Measurements from ENCODE around the gene CDH16. TPM values are rescaled to one million over a fixed set of nuclear protein-coding genes. Genes with fewer than 3 reads are reported as not detected.

The CDH16 gene
- total RNA-seq, 1 donor from 2014 or later: not detected

GRCh38 chr16:66943426-66944053 is 24.9 kb upstream of the CDH16 start:
- peaks cover 4% of the 10 kb centered on the region for H3K27me3 Mint-ChIP-seq (ENCODE audit: unreplicated experiment)
- H3K9me3 Mint-ChIP-seq (ENCODE audit: unreplicated experiment): peaks cover 1% of the 10 kb centered on the region
- TF ChIP-seq CTCF (IDR thresholded peaks at IDR 0.05; ENCODE audit: partially characterized antibody, unreplicated experiment): no peak
- no peak for DNase-seq
- H3K4me3 Mint-ChIP-seq (ENCODE audit: unreplicated experiment): no peak overlapping the region
- no peaks in the 10 kb centered on the region for H3K36me3 Mint-ChIP-seq (ENCODE audit: unreplicated experiment)
- peaks cover 6% of the 10 kb centered on the region for H3K4me1 Mint-ChIP-seq (ENCODE audit: low read depth, unreplicated experiment)
- H3K27ac Mint-ChIP-seq (ENCODE audit: unreplicated experiment): no peak overlapping the region

- no peaks in the 10 kb centered on the region for H3K36me3 Mint-ChIP-seq (ENCODE audit: unreplicated experiment)
- H3K9me3 Mint-ChIP-seq (ENCODE audit: unreplicated experiment): peaks cover 1% of the 10 kb centered on the region
- no peak for DNase-seq
- no peak overlapping the region for H3K4me3 Mint-ChIP-seq (ENCODE audit: unreplicated experiment)
- peaks cover 4% of the 10 kb centered on the region for H3K27me3 Mint-ChIP-seq (ENCODE audit: unreplicated experiment)
- no peak overlapping the region for H3K27ac Mint-ChIP-seq (ENCODE audit: unreplicated experiment)
- H3K4me1 Mint-ChIP-seq (ENCODE audit: low read depth, unreplicated experiment): peaks cover 4% of the 10 kb centered on the region
- TF ChIP-seq CTCF (IDR thresholded peaks at IDR 0.05; ENCODE audit: partially characterized antibody, unreplicated experiment): no peak
These were observed 24.3 kb upstream of the CDH16 start for GRCh38 chr16:66942981-66943380.

GRCh38 chr16:66940236-66940635 is 21.6 kb upstream of the CDH16 start:
- H3K4me1 Mint-ChIP-seq (ENCODE audit: low read depth, unreplicated experiment): no peaks in the 10 kb centered on the region
- H3K9me3 Mint-ChIP-seq (ENCODE audit: unreplicated experiment): peaks cover 1% of the 10 kb centered on the region
- H3K36me3 Mint-ChIP-seq (ENCODE audit: unreplicated experiment): no peaks in the 10 kb centered on the region
- no peak for DNase-seq
- H3K27me3 Mint-ChIP-seq (ENCODE audit: unreplicated experiment): no peaks in the 10 kb centered on the region
- H3K4me3 Mint-ChIP-seq (ENCODE audit: unreplicated experiment): no peak overlapping the region
- no peak for TF ChIP-seq CTCF (IDR thresholded peaks at IDR 0.05; ENCODE audit: partially characterized antibody, unreplicated experiment)
- H3K27ac Mint-ChIP-seq (ENCODE audit: unreplicated experiment): no peak overlapping the region

- no peak overlapping the region for H3K27ac Mint-ChIP-seq (ENCODE audit: unreplicated experiment)
- no peak for DNase-seq
- no peaks in the 10 kb centered on the region for H3K36me3 Mint-ChIP-seq (ENCODE audit: unreplicated experiment)
- H3K27me3 Mint-ChIP-seq (ENCODE audit: unreplicated experiment): peaks cover 3% of the 10 kb centered on the region
- H3K9me3 Mint-ChIP-seq (ENCODE audit: unreplicated experiment): peaks cover 3% of the 10 kb centered on the region
- H3K4me1 Mint-ChIP-seq (ENCODE audit: low read depth, unreplicated experiment): no peaks in the 10 kb centered on the region
- no peak overlapping the region for H3K4me3 Mint-ChIP-seq (ENCODE audit: unreplicated experiment)
- no peak for TF ChIP-seq CTCF (IDR thresholded peaks at IDR 0.05; ENCODE audit: partially characterized antibody, unreplicated experiment)
These were observed 20.7 kb upstream of the CDH16 start for GRCh38 chr16:66939366-66939765.

- DNase-seq: no peak
- H3K27me3 Mint-ChIP-seq (ENCODE audit: unreplicated experiment): peaks cover 8% of the 10 kb centered on the region
- no peaks in the 10 kb centered on the region for H3K36me3 Mint-ChIP-seq (ENCODE audit: unreplicated experiment)
- H3K27ac Mint-ChIP-seq (ENCODE audit: unreplicated experiment): no peak overlapping the region
- peaks cover 3% of the 10 kb centered on the region for H3K9me3 Mint-ChIP-seq (ENCODE audit: unreplicated experiment)
- peak overlapping the region; percentile 38 for H3K4me3 Mint-ChIP-seq (ENCODE audit: unreplicated experiment)
- H3K4me1 Mint-ChIP-seq (ENCODE audit: low read depth, unreplicated experiment): peaks cover 8% of the 10 kb centered on the region
- no peak for TF ChIP-seq CTCF (IDR thresholded peaks at IDR 0.05; ENCODE audit: partially characterized antibody, unreplicated experiment)
These were observed 19.1 kb upstream of the CDH16 start for GRCh38 chr16:66937725-66938337.
